OCI-LY3 (cell line): ENCODE data around the gene TEFM.

Source experiments
- H2AFZ ChIP-seq: fragments of 200-600, 300-600 bp; shearing (Covaris generic); 2 replicates; pipeline ENCODE4 v1.6.0; 2014; ENCODE audit warnings: antibody characterized with exemption, low read depth, low read length
- H3K27ac ChIP-seq: fragments of 200-600, 300-600 bp; sonication (generic); 2 replicates; pipeline ENCODE4 v1.5.1; 2014; ENCODE audit warnings: mild to moderate bottlenecking, low read length, moderate library complexity, mixed read lengths
- H3K27me3 ChIP-seq: fragments of 200-600, 300-600 bp; sonication (generic); 2 replicates; pipeline ENCODE4 v1.6.1; 2014; ENCODE audit warnings: low read depth, low read length, mixed read lengths
- H3K36me3 ChIP-seq: fragments of 200-600, 300-600 bp; sonication (generic); replicated peaks from 2 replicates; pipeline ENCODE3; 2014; ENCODE audit warnings: low read depth, low read length, mixed read lengths
- H3K4me1 ChIP-seq: fragments of 300-600, 200-600 bp; sonication (generic); 2 replicates; pipeline ENCODE4 v1.6.1; 2014; ENCODE audit warnings: low read length, mixed read lengths
- H3K4me2 ChIP-seq: fragments of 200-600, 300-600 bp; sonication (generic); 2 replicates; pipeline ENCODE4 v1.6.1; 2014; ENCODE audit warnings: low read length, mixed read lengths
- H3K4me3 ChIP-seq: fragments of 300-600, 200-600 bp; sonication (generic); 2 replicates; pipeline ENCODE4 v1.5.1; 2014; ENCODE audit warnings: antibody characterized with exemption, mild to moderate bottlenecking, low read length, moderate library complexity
- H3K79me2 ChIP-seq: fragments of 300-600, 200-600 bp; shearing (Covaris generic); 2 replicates; pipeline ENCODE4 v1.6.1; 2014; ENCODE audit warnings: mild to moderate bottlenecking, low read length, mixed read lengths
- H3K9ac ChIP-seq: fragments of 300-600, 200-600 bp; shearing (Covaris generic); 2 replicates; pipeline ENCODE4 v1.6.0; 2014; ENCODE audit warnings: mild to moderate bottlenecking, low read length, moderate library complexity
- H3K9me3 ChIP-seq: fragments of 200-600, 300-600 bp; shearing (Covaris generic); 2 replicates; pipeline ENCODE4 v1.6.1; 2014; ENCODE audit warnings: low read length, mixed read lengths; ENCODE audit not compliant: insufficient read depth
- H4K20me1 ChIP-seq: fragments of 200-600, 300-600 bp; sonication (generic); 2 replicates; pipeline ENCODE4 v1.6.1; 2016; ENCODE audit warnings: low read length, mixed read lengths; ENCODE audit not compliant: insufficient read depth
- EZH2phosphoT487 ChIP-seq: fragments of 200-600 bp; shearing (Covaris generic); IDR thresholded peaks from 2 replicates; pipeline ENCODE4 v1.6.1; 2018; ENCODE audit warnings: antibody characterized with exemption, mixed run types, low read depth
- TF ChIP-seq, protein P1 (sequence below): fragments of 200-600, 300-600 bp; sonication (generic); IDR thresholded peaks from 2 replicates; pipeline ENCODE4 v1.5.1; 2014; ENCODE audit warnings: antibody characterized with exemption, low read length, low read depth

TEFM gene

DNA sequence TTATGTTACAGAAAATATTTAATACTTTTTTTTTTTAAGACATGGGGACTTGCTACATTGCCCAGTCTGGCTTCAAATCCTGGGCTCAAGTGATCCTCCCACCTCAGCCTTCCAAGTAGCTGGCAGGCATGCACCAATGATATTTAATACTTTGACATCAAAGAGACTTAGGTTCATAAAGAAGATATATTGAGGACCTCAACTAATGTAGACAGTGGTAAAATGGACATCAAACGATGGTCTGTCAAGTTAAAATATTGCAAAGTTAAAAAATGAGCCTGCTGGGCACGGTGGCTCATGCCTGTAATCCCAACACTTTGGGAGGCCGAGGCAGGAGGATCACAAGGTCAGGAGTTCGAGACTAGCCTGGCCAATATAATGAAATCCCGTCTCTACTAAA is 8.7 kb downstream of the TEFM start:
- no peaks in the 10 kb centered on the region for H3K27me3 ChIP-seq
- no peak overlapping the region for H3K4me3 ChIP-seq
- no peak overlapping the region for H3K27ac ChIP-seq
- no peak overlapping the region for H3K4me2 ChIP-seq
- H3K9ac ChIP-seq: no peak overlapping the region
- no peaks in the 10 kb centered on the region for H3K4me1 ChIP-seq
- TF ChIP-seq, protein P1, sequence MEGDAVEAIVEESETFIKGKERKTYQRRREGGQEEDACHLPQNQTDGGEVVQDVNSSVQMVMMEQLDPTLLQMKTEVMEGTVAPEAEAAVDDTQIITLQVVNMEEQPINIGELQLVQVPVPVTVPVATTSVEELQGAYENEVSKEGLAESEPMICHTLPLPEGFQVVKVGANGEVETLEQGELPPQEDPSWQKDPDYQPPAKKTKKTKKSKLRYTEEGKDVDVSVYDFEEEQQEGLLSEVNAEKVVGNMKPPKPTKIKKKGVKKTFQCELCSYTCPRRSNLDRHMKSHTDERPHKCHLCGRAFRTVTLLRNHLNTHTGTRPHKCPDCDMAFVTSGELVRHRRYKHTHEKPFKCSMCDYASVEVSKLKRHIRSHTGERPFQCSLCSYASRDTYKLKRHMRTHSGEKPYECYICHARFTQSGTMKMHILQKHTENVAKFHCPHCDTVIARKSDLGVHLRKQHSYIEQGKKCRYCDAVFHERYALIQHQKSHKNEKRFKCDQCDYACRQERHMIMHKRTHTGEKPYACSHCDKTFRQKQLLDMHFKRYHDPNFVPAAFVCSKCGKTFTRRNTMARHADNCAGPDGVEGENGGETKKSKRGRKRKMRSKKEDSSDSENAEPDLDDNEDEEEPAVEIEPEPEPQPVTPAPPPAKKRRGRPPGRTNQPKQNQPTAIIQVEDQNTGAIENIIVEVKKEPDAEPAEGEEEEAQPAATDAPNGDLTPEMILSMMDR: no peak
- no peak for TF ChIP-seq EZH2phosphoT487
- peaks cover 40% of the 10 kb centered on the region for H3K36me3 ChIP-seq
- H3K9me3 ChIP-seq: no peaks in the 10 kb centered on the region
- H2AFZ ChIP-seq: no peak overlapping the region
- H4K20me1 ChIP-seq: no peaks in the 10 kb centered on the region
- H3K79me2 ChIP-seq: no peaks in the 10 kb centered on the region

DNA sequence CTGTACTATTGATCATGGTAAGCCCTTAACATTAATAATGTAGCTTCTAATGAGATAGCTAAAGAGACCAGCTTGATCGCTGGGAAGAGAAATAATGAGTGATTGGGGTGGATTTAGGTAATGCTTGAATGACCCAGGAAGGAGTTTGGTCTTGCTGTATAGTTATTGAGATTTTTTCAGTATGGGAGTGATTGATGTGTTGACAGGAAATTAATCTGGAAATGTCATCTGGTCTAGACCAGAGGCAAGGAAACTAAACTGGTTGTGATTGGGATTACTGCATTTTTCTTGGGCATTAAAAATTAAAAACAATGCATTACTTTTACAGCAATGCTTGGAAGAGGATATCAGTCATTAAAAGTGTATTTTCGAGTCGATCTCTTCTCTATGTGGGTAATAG is 11.8 kb downstream of the TEFM start:
- Histone ChIP-seq H3K79me2 (no peaks in the 10 kb centered on the region), H3K4me2 (no peak overlapping the region), H3K9ac (no peak overlapping the region), H2AFZ (no peak overlapping the region), H3K4me3 (no peak overlapping the region), H3K27me3 (no peaks in the 10 kb centered on the region), H4K20me1 (no peaks in the 10 kb centered on the region), H3K9me3 (no peaks in the 10 kb centered on the region), H3K36me3 (peaks cover 30% of the 10 kb centered on the region), H3K27ac (no peak overlapping the region), H3K4me1 (no peaks in the 10 kb centered on the region)
- TF ChIP-seq, protein P1: no peak
- TF ChIP-seq EZH2phosphoT487: no peak

DNA sequence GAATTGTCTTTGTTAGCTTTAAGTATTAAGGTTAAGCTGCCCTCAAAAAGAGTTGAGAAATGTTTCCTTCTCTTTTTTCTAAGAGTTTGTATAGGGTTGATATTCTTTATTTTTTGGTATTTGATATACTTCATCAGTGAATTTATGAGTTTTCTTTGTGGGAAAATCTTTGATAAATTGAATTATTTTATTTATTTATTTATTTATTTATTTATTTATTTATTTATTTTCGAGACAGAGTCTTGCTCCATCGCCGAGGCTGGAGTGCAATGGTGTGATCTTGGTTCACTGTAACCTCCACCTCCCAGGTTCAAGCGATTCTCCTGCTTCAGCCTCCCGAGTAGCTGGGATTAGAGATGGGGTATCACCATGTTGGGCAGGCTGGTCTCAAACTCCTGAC is 19.9 kb downstream of the TEFM start:
- H3K4me1 ChIP-seq: no peaks in the 10 kb centered on the region
- no peaks in the 10 kb centered on the region for H4K20me1 ChIP-seq
- no peak overlapping the region for H3K4me3 ChIP-seq
- no peak overlapping the region for H3K9ac ChIP-seq
- H3K27me3 ChIP-seq: no peaks in the 10 kb centered on the region
- H3K27ac ChIP-seq: no peak overlapping the region
- TF ChIP-seq, protein P1: no peak
- no peak for TF ChIP-seq EZH2phosphoT487
- H3K36me3 ChIP-seq: peaks cover 11% of the 10 kb centered on the region
- H2AFZ ChIP-seq: no peak overlapping the region
- H3K4me2 ChIP-seq: no peak overlapping the region
- no peaks in the 10 kb centered on the region for H3K9me3 ChIP-seq
- H3K79me2 ChIP-seq: no peaks in the 10 kb centered on the region

DNA sequence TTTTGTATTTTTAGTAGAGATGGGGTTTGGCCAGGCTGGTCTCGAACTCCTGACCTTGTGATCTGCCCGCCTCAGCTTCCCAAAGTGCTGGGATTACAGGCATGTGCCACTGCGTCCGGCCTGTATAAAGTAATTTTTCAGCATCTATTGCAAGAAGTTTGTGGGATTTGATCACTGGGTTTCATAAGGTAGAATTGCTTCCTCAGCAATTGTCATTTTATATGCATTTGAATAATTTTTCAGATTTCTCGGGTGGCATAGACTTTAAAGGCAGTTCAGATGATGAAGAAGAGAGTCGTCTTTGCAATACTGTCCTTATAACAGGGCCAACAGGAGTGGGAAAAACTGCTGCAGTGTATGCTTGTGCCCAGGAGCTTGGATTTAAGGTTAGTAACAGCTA is 37.0 kb downstream of the TEFM start:
- H3K79me2 ChIP-seq: no peaks in the 10 kb centered on the region
- H4K20me1 ChIP-seq: no peaks in the 10 kb centered on the region
- H3K27ac ChIP-seq: no peak overlapping the region
- no peak overlapping the region for H3K9ac ChIP-seq
- no peaks in the 10 kb centered on the region for H3K27me3 ChIP-seq
- H3K4me2 ChIP-seq: no peak overlapping the region
- H3K36me3 ChIP-seq: peaks cover 52% of the 10 kb centered on the region
- no peaks in the 10 kb centered on the region for H3K9me3 ChIP-seq
- no peaks in the 10 kb centered on the region for H3K4me1 ChIP-seq
- TF ChIP-seq, protein P1: no peak
- no peak for TF ChIP-seq EZH2phosphoT487
- H2AFZ ChIP-seq: no peak overlapping the region
- H3K4me3 ChIP-seq: no peak overlapping the region
